Breast epithelium (tissue), 3 donors: Measurements from ENCODE around the gene ANXA2.

ENCODE experiments used
- CTCF ChIP-seq, 3 donors: fragments of 450-650 bp; IDR thresholded peaks; one replicate each; pipeline ENCODE4 v1.5.1; 2016 to 2017; ENCODE audit warnings: antibody characterized with exemption in 3 of 3, mild to moderate bottlenecking in 3 of 3, moderate library complexity in 3 of 3
- POLR2A ChIP-seq: fragments of 450-650 bp; IDR thresholded peaks from one replicate; pipeline ENCODE4 v1.6.1; 2016; ENCODE audit warnings: antibody characterized with exemption, mild to moderate bottlenecking, moderate library complexity
- POLR2AphosphoS5 ChIP-seq, 3 donors: sonication (generic); formaldehyde crosslinking; IDR thresholded peaks; one replicate each; pipeline ENCODE4 v1.6.1; 2017; ENCODE audit warnings: antibody characterized with exemption in 3 of 3

GRCh38 chr15:60343221-60343970 lies 54.4 kb downstream of the ANXA2 start:
- TF ChIP-seq POLR2A, result no peak
- TF ChIP-seq CTCF (IDR thresholded peaks at IDR 0.05), result no peak
- TF ChIP-seq POLR2AphosphoS5 (IDR thresholded peaks at IDR 0.05), result no peak
